Muscle of arm (tissue), 14 donors: ENCODE results near the gene CALML4. TPM values are rescaled to one million over a fixed set of nuclear protein-coding genes. Genes with fewer than 3 reads are reported as not detected.
A peak's percentile ranks its signal among the peaks of the same experiment; 100 is the strongest.
"Not testable (repeated sequence)": the region's sequence is repeated elsewhere in the genome, so short reads cannot be mapped to it uniquely, and the experiment has no call there.

Experiments used
- DNase-seq: peaks from one replicate; pipeline ENCODE4 v3.0.0-alpha.2; 2013
- long read RNA-seq, 11 donors: transcript quantifications; one replicate each; lab custom pipeline, GENCODE V29; 2026
- polyA plus RNA-seq, 12 donors: library from polyadenylated mRNA; unstranded; fragments of 120-200 nt; gene quantifications; one replicate each; pipeline ENCODE4 v1.2.1, GENCODE V29; 2013; ENCODE audit not compliant: insufficient read length in 12 of 12

Gene CALML4, protein sequence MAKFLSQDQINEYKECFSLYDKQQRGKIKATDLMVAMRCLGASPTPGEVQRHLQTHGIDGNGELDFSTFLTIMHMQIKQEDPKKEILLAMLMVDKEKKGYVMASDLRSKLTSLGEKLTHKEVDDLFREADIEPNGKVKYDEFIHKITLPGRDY
- polyA plus RNA-seq: 10 to 100 TPM in 3 of 12 donors, 1 to 10 TPM in 7, not detected in 2; 5.2 to 17.7 (median 8.5) TPM
- long read RNA-seq, donor 1, full-length matches to known transcripts: 117 of 131 reads
- long read RNA-seq, donor 1, partial matches to known transcripts: 14 of 131 reads
- long read RNA-seq, donor 1, other reads (novel, unspliced or antisense): 0 of 131 reads
- long read RNA-seq, donor 2, full-length matches to known transcripts: 7 of 7 reads
- long read RNA-seq, donor 2, partial matches to known transcripts: 0 of 7 reads
- long read RNA-seq, donor 2, other reads (novel, unspliced or antisense): 0 of 7 reads
- long read RNA-seq, donor 3, full-length matches to known transcripts: 1 of 1 reads
- long read RNA-seq, donor 3, partial matches to known transcripts: 0 of 1 reads
- long read RNA-seq, donor 3, other reads (novel, unspliced or antisense): 0 of 1 reads
- long read RNA-seq, donor 4, partial matches to known transcripts: 0 of 2 reads
- long read RNA-seq, donor 4, other reads (novel, unspliced or antisense): 0 of 2 reads
- long read RNA-seq, donor 5, full-length matches to known transcripts: 6 of 6 reads
- long read RNA-seq, donor 5, partial matches to known transcripts: 0 of 6 reads
- long read RNA-seq, donor 5, other reads (novel, unspliced or antisense): 0 of 6 reads
- long read RNA-seq, donor 6: 0 reads
- long read RNA-seq, donor 7, partial matches to known transcripts: 0 of 2 reads
- long read RNA-seq, donor 7, other reads (novel, unspliced or antisense): 0 of 2 reads
- long read RNA-seq, donor 8, partial matches to known transcripts: 0 of 3 reads
- long read RNA-seq, donor 8, other reads (novel, unspliced or antisense): 0 of 3 reads
- long read RNA-seq, donor 9, partial matches to known transcripts: 0 of 3 reads
- long read RNA-seq, donor 9, other reads (novel, unspliced or antisense): 0 of 3 reads
- long read RNA-seq, donor 10, partial matches to known transcripts: 0 of 3 reads
- long read RNA-seq, donor 10, other reads (novel, unspliced or antisense): 0 of 3 reads
- long read RNA-seq, donor 11, full-length matches to known transcripts: 5 of 5 reads
- long read RNA-seq, donor 11, partial matches to known transcripts: 0 of 5 reads
- long read RNA-seq, donor 11, other reads (novel, unspliced or antisense): 0 of 5 reads

- peak; percentile 77 for DNase-seq
These were observed at the start of gene CALML4 for GRCh38 chr15:68204776-68205557. TSS of gene CALML4 (minus strand) at chr15:68205332. CDS start at chr15:68205247, 85 bp downstream.

- peak; percentile 63 for DNase-seq
These were observed 47.9 kb upstream of the CALML4 start for GRCh38 chr15:68252925-68253534.

DNA sequence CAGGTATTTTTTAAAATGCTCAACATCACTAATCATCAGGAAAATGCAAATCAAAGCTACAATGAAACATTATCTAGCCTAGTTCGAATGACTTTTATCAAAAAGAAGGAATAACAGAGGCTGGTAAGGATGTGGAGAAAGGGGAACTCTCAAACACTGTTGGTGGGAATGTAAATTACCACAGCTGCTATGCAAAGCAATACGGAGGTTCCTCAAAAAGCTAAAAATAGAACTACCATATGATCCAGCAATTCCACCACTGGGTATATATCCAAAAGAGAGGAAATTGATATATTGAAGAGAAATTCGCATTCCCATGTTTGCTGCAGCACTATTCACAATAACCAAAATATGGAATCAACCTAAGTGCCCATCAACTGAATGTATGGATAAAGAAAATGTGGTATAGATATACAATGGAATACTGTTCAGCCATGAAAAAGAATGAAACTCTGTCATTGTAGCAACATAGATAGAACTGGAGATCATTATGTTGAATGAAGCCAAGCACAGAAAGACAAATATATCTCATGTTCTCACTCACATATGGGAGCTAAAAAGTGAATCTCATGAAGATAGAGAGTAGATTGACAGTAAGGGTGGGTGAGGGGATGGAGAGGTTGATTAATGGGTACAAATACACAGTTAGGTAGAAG, 44.1 kb upstream of the CALML4 start:
- no peak for DNase-seq

DNA sequence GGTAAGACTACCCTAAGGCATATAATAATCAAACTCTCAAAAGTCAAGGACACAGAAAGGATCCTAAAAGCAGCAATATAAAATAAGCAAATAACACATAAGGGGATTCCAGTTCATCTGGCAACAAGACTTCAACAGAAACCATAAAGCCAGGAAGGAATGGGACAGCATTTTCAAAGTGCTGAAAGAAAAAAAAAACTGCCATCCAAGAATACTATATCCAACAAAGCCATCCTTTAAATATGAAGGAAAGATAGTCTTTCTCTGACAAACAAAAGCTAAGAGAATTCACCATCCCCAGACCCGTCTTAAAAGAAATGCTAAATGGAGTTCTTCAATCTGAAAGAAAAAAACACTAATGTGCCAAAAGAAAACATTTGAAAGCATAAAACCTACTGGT, 39.1 kb upstream of the CALML4 start:
- DNase-seq: no peak

- no peak for DNase-seq
These were observed 36.2 kb upstream of the CALML4 start for GRCh38 chr15:68241088-68241935.

DNA sequence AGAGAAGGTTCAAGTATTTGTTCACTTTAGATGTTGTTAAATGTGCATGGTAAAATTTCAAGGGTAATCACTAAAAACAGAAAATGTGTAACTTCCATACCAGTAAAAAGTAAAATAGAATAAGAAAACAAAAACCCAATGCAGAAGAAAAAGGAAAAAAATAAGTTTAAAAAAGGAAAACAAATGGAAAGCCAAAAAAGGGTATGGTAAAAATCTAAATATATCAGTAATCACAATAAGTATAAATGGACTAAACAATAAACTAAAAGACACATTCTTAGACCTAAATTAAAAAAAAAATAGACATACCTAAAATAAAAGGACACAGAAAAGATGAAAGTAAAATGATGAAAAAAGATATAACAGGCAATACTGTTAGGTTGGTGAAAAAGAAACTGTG, 33.9 kb upstream of the CALML4 start:
- no peak for DNase-seq

DNA sequence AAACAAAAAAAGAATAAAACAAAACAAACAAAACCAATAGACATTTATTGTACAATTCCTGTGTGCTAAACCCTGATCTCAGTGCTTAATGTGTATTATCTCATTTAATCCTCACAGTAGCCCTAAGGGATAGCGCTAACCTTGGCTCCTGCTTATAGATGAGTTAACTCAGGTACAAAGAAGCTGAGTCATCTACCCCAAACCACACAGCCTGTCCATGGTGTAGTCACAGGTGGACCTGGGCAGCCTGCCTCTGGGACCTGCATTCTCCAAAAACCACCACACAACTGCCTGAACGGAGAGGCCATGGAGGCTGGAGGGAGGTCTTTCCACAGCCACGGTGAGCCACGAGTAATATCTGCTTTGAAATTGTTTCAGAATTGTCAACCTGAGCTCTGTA, 29.9 kb upstream of the CALML4 start:
- DNase-seq: no peak

DNA sequence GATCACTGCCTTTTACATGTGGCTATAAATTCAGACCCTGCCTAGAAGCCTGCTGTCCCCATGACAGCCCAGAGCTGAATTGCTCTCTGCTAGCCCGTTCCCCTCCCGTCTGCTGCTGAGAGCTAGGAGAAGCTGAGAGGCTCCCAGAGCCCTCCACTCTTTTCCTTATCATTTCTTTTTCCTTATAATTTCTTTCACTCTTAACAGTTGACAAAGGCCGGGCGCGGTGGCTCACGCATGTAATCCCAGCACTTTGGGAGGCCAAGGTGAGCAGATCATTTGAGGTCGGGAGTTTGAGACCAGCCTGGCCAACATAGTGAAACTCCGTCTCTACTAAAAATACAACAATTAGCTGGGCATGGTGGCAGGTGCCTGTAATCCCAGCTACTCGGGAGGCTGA, 29.4 kb upstream of the CALML4 start:
- not testable (repeated sequence) for DNase-seq

- no peak for DNase-seq
These were observed 28.9 kb upstream of the CALML4 start for GRCh38 chr15:68234060-68234459.

DNA sequence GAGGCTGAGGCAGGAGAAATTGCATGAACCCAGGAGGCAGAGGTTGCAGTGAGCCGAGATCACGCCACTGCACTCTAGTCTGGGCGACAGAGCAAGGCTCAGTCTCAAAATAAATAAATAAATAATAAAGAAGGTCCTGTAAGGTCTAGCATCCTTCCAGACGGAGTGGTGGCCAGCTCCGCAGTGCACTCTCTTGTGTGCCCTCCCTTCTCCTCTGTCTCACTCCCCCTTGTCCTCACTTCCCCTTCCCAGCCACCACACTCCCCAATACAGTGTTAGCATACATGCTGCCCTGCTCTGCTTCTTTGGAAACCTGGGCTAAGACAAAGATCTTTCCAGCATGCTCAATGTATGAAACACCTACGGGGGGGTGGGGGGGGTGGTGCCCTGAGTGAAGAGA, 27.8 kb upstream of the CALML4 start:
- DNase-seq: no peak

DNA sequence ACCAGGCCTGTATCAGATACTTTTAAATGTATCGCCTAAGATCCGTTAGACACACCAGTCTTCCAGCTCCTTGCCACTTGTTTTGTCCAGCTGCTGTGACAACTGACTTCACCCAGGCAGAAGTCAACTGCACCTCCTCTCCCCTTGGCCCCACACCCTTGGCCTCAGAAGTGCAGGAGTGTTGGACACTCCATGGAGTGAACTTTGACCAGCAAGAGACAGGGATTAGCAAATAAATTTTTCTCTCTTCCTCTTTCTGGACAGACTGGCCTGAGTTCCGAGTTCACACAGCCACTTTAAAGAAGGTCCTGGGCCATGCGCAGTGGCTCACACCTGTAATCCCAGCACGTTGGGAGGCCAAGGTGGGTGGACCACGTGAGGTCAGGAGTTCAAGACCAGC, 27.3 kb upstream of the CALML4 start:
- no peak for DNase-seq

DNA sequence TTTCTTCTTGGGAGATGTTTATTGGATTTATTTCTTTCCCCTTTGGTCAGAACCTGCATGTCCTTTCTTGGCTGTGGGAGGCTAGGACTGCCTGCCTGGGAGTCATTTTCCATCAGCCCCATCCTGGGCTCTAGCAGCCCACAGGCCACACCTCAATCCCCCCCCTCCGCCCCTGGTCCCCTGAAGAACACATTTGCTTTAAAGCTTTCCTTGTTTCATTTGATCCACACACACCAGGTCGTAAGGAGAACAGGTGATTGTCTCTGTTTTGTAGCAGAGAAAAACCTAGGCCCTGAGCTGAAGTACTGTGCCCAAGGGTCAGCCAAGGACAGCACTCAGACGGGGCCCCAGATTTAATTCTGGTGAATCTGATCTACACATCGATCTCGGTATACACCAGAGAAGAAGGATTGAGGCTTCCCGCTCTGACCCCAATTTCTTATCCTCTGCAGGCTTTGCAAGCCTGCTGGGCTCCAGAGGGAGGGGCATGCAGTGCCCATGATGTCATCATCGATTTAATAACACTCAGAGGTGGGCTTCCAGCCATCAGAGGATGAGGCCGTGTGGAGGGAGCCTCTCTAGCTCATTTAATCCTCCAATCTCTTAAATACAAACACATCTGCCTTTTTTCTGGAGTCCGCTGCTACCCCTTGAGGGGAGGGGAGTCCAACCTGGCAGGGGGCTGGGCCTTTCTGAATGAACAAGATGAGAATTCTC, 26.1 kb upstream of the CALML4 start:
- no peak for DNase-seq

DNA sequence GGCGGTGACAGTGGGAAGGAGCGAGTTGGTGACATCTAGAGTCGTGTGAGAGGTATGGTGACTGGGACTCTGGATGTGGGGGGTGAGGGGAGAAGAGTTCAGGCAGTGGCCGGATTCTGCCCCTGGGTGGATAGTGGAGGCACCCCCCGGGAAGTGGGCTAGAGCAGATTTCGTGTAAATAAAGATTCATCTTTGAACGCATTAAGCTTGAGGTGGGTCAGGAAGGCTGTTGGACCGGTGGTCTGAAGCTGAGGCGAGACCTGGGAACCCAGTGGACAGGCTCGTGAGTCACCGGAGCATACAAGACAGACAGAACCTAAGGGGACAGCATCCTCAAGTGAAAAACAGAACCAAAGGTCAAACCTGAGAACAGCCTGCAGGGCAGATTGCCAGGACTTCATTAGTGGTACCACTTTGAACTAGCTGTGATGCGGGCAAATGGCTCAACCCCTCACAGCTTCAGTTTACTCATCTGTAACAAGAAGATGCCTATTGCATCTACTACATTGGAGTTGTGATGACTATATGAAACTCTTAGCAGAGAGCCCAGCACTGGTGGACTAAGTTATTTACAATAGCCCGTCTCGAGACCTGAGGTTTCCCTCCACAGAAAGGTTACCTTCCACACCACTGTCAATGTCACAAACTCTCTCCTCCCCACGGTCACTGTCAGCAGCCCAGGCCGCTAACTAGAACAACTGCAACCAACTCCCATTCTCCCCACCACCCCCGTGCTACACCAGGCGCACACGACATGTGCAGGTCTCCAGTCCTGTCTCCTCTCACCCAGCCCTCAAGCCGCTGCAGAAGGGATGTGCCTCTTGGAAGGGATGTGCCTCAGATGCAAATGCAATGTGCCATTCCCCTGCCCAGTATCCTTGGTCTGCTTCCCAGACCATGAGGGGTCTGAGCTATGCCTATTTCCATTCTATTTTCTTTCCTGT, 25.3 kb upstream of the CALML4 start:
- DNase-seq: no peak

DNA sequence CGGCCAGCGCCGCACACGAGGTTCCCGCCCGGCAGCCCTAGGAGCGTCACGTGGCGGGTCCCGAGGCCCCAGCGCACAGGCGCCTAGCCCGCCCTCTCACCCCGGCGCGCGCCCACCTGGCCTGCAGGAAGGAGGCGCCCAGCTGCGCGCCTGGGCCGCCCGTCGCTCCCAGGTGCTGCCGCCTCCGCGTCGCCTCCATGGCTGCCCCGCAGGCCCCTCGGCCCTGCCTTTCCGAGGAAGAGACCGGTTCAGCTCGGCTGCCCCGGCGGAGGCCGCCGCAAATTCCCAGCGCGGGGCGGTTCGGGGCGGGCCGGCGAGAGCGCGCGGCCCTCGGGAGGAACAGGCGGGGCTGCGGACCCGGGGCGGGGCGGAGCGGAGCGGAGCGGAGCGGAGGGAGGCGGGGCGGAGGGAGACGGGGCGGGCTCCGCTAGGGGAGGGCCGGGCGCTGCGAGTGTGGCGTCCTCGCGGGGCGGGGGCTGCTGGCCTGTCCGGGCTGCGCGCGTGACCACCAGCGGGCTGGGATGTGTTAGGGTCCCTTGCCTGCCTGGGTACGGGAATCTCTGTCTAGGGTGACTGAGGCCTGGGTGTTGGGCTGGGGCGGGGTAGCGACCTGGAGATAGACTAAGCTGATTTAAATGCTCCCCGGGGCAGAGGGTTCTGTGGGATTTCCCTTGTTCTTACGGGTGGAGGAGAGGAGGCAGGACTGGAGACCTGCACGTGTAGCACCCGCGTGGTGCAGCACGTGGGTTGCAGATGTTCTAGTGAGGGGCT, 24.4 kb upstream of the CALML4 start, which contains the start of gene CLN6:
Gene CLN6 (minus strand): TSS at position 343 of the 771 bp plus-strand sequence. CDS start 144 bp downstream, at position 199.
- DNase-seq: peak; percentile 71

GRCh38 chr15:68228971-68229385, 23.8 kb upstream of the CALML4 start:
- DNase-seq: no peak
